ENCODE results near the gene ONECUT1. TPM values are rescaled to one million over a fixed set of nuclear protein-coding genes. Genes with fewer than 3 reads are reported as not detected.

The ONECUT1 gene
- total and polyA plus RNA-seq, 12 donors = 0.06 to 0.18 TPM; not detected in 10

DNA sequence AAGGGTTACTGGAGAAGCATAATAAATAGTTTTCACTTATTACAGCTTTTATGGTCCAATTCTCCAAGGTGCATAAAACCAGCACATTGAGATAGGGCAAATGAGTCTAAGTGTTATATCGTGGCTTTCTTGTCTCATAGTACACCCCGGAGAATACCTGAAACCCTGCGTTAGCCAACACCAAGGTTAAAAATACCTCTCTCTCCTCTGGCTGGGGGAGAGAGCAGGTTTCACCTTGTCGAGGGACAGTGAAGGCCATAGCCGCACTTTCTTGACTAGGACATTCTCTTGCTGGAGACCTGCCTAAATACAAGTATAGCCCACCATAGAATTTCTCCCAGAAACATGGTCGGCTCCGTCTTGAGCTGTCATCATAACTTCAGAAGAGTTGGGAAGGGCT lies 59.5 kb downstream of the ONECUT1 start:
- TF ChIP-seq POLR2A (IDR thresholded peaks at IDR 0.05) (no peak), CTCF (IDR thresholded peaks at IDR 0.05) (no peak)
- WGBS, 4 donors = 76 to 88% (median 85%) methylated on average over 7 of the region's 7 CpGs
- H3K9me3 ChIP-seq (replicated peaks in 1 of 3) = no peaks in the 10 kb centered on the region
- H3K27ac ChIP-seq = no peak overlapping the region
- H3K4me1 ChIP-seq (replicated peaks in 1 of 2) = peaks cover 13 to 37% of the 10 kb centered on the region in 2 donors
- H3K36me3 ChIP-seq (replicated peaks in 1 of 2) = no peaks in the 10 kb centered on the region
- H3K27me3 ChIP-seq = no peaks in the 10 kb centered on the region
- H3K4me3 ChIP-seq = no peak overlapping the region
- intact Hi-C loops (cut with DNase I) = loop anchor here (5.0 to 10.0 kb wide), 3 partner anchors 136 to 476 kb away; no protein-coding TSS in a partner anchor
- no peak for DNase-seq

DNA sequence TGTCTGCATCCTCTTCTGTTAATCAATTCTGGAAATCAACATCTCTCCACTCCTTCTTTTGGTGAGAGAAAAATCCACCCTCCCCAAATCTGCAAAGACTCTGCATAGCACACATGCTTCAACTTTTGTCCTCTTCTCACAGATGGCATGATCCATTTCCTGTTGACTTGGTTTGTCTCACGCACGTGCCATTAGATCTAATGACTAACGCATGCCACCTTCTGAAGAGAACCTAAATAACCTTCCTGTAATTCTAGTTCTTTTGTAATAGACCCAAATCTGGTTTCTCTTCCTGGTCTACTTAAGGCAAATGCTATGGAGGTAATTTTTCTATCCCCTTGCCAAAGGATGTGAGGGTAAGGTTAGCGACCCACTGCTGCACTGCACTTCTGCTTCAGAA lies 60.0 kb downstream of the ONECUT1 start:
- Histone ChIP-seq H3K9me3 (replicated peaks in 1 of 3) (no peaks in the 10 kb centered on the region), H3K4me3 (no peak overlapping the region), H3K27me3 (no peaks in the 10 kb centered on the region), H3K27ac (no peak overlapping the region), H3K36me3 (replicated peaks in 1 of 2) (no peaks in the 10 kb centered on the region), H3K4me1 (replicated peaks in 1 of 2) (peaks cover 13 to 37% of the 10 kb centered on the region in 2 donors)
- intact Hi-C loops (cut with DNase I) = loop anchor here (5.0 to 10.0 kb wide), 3 partner anchors 135 to 475 kb away; no protein-coding TSS in a partner anchor
- TF ChIP-seq POLR2A (IDR thresholded peaks at IDR 0.05) (no peak), CTCF (IDR thresholded peaks at IDR 0.05) (no peak)
- 61 to 71% (median 70%) methylated on average over 4 of the region's 4 CpGs for WGBS, 4 donors
- no peak for DNase-seq

GRCh38 chr15:52728899-52729298 lies 61.2 kb downstream of the ONECUT1 start:
- 59 to 73% (median 68%) methylated on average over 2 of the region's 2 CpGs for WGBS, 4 donors
- intact Hi-C loops (cut with DNase I) = no loop called here
- H3K27ac ChIP-seq = no peak overlapping the region

GRCh38 chr15:52727815-52728214 lies 62.3 kb downstream of the ONECUT1 start:
- TF ChIP-seq CTCF (IDR thresholded peaks at IDR 0.05) (no peak), POLR2A (IDR thresholded peaks at IDR 0.05) (no peak)
- intact Hi-C loops (cut with DNase I) = no loop called here
- Histone ChIP-seq H3K36me3 (replicated peaks in 1 of 2) (no peaks in the 10 kb centered on the region), H3K4me1 (replicated peaks in 1 of 2) (peaks cover 4 to 19% of the 10 kb centered on the region in 2 donors), H3K9me3 (replicated peaks in 1 of 3) (no peaks in the 10 kb centered on the region), H3K27me3 (no peaks in the 10 kb centered on the region), H3K27ac (no peak overlapping the region), H3K4me3 (no peak overlapping the region)
- 72 to 92% (median 81%) methylated on average over 3 of the region's 3 CpGs for WGBS, 4 donors
- no peak for DNase-seq

More at GRCh38 chr15:52728899-52729298, 61.2 kb downstream of the ONECUT1 start:
- DNase-seq = no peak
- Histone ChIP-seq H3K4me3 (no peak overlapping the region), H3K36me3 (replicated peaks in 1 of 2) (no peaks in the 10 kb centered on the region), H3K27me3 (no peaks in the 10 kb centered on the region), H3K9me3 (replicated peaks in 1 of 3) (no peaks in the 10 kb centered on the region), H3K4me1 (replicated peaks in 1 of 2) (peaks cover 13 to 30% of the 10 kb centered on the region in 2 donors)
- no peak for TF ChIP-seq POLR2A (IDR thresholded peaks at IDR 0.05)
- no peak for TF ChIP-seq CTCF (IDR thresholded peaks at IDR 0.05)
